ENCODE results near the gene STX1A. TPM values are rescaled to one million over a fixed set of nuclear protein-coding genes. Genes with fewer than 3 reads are reported as not detected.

STX1A gene
- total and polyA plus RNA-seq, 2 of the 8 experiments (the other 6 are each of a cell fraction or from before 2014, with no cell fraction given), result 13.5 to 17.5 TPM

GRCh38 chr7:73669288-73669701 is 50.2 kb downstream of the STX1A start (continued):
- TF ChIP-seq EP300 (IDR thresholded peaks at IDR 0.05; ENCODE audit: borderline replicate concordance in 1 of 2, low read depth in 2 of 2, low read length in 2 of 2), result no peak
- TF ChIP-seq, protein P1, sequence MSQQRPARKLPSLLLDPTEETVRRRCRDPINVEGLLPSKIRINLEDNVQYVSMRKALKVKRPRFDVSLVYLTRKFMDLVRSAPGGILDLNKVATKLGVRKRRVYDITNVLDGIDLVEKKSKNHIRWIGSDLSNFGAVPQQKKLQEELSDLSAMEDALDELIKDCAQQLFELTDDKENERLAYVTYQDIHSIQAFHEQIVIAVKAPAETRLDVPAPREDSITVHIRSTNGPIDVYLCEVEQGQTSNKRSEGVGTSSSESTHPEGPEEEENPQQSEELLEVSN (IDR thresholded peaks at IDR 0.05), result no peak

Measured in H1 (cell line).